ENCODE results near the gene WDR11.

- TF ChIP-seq REST (IDR thresholded peaks at IDR 0.05) (no peak), EHF (CRISPR knock-in tag; IDR thresholded peaks at IDR 0.05) (no peak), CTCF (IDR thresholded peaks at IDR 0.05) (no peak), EHMT2 (IDR thresholded peaks at IDR 0.05; ENCODE audit: low read depth) (no peak)
Observed at GRCh38 chr10:120894556-120894955, 43.4 kb downstream of the WDR11 start.

All from A549 (cell line).